ENCODE data around the gene NCBP3.

Gene NCBP3

DNA sequence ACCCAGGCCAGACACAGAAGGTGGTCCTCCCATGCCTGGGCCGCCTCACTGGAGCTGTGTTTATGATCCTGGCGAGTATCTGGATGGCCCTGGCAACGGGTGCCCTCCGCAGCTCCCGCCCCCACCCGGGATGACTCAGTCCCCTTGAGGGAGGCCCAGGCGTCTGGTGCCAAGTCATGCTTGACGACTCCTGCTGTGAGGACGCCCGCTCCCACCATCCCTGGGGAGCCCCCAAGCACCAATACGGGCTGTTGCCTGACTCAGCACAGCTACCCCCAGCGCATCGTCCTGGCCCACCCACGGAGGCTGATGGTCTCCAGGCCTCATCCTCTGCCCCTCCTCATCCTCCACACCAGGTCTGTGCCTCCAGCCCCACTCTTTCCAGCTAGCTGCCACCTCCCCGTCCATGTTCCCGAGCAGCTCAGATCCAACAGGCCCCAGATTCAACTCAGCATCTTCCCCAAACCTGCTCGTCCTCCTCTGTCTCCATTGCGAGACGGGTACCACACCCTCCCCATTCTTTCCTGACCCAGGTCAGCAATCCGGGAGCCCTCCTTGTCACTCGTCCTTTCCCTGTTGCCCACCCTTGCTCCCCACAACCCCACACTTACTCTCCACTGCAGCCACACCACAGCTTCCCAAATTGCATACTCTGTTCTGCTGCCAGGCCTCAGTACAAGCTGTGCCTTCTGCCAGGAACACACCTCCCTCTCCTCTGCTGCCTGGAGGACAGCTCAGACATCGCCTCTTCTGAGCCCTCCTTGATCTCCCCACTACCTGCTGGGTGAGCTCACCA is 44.2 kb upstream of the NCBP3 start:
- no peak overlapping the region for H2AFZ ChIP-seq (ENCODE audit: low read length)
- no peak overlapping the region for H3K4me3 ChIP-seq (ENCODE audit: low read depth, low read length, poor library complexity, severe bottlenecking)
- no peaks in the 10 kb centered on the region for H3K79me2 ChIP-seq (ENCODE audit: insufficient read depth, low read length)
- no peak overlapping the region for H3K9ac ChIP-seq (ENCODE audit: low read length)
- H3F3A ChIP-seq (ENCODE audit: insufficient read depth, low read length) = no peaks in the 10 kb centered on the region
- H3K27ac ChIP-seq (ENCODE audit: low read depth, low read length, poor library complexity, severe bottlenecking) = no peak overlapping the region
- no peaks in the 10 kb centered on the region for H3K9me3 ChIP-seq (ENCODE audit: low read length)
- peaks cover 8% of the 10 kb centered on the region; the same call in 1 of the 2 replicates for H3K27me3 ChIP-seq (ENCODE audit: insufficient read depth, low read length)
- TF ChIP-seq, protein P1, sequence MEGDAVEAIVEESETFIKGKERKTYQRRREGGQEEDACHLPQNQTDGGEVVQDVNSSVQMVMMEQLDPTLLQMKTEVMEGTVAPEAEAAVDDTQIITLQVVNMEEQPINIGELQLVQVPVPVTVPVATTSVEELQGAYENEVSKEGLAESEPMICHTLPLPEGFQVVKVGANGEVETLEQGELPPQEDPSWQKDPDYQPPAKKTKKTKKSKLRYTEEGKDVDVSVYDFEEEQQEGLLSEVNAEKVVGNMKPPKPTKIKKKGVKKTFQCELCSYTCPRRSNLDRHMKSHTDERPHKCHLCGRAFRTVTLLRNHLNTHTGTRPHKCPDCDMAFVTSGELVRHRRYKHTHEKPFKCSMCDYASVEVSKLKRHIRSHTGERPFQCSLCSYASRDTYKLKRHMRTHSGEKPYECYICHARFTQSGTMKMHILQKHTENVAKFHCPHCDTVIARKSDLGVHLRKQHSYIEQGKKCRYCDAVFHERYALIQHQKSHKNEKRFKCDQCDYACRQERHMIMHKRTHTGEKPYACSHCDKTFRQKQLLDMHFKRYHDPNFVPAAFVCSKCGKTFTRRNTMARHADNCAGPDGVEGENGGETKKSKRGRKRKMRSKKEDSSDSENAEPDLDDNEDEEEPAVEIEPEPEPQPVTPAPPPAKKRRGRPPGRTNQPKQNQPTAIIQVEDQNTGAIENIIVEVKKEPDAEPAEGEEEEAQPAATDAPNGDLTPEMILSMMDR (IDR thresholded peaks at IDR 0.05; ENCODE audit: low read length) = no peak
- TF ChIP-seq EZH2 (IDR thresholded peaks at IDR 0.05; ENCODE audit: borderline replicate concordance, low read length) = no peak
- no peaks in the 10 kb centered on the region for H3K36me3 ChIP-seq (ENCODE audit: insufficient read depth, low read length)
- no peaks in the 10 kb centered on the region for H4K20me1 ChIP-seq (ENCODE audit: insufficient read depth, low read length)
- H3K4me2 ChIP-seq (ENCODE audit: low read length) = no peak overlapping the region
- H3K4me1 ChIP-seq (ENCODE audit: insufficient read depth, low read length, severe bottlenecking) = peaks cover 14% of the 10 kb centered on the region
- H3K9me2 ChIP-seq (ENCODE audit: low read depth, low read length) = no peaks in the 10 kb centered on the region

DNA sequence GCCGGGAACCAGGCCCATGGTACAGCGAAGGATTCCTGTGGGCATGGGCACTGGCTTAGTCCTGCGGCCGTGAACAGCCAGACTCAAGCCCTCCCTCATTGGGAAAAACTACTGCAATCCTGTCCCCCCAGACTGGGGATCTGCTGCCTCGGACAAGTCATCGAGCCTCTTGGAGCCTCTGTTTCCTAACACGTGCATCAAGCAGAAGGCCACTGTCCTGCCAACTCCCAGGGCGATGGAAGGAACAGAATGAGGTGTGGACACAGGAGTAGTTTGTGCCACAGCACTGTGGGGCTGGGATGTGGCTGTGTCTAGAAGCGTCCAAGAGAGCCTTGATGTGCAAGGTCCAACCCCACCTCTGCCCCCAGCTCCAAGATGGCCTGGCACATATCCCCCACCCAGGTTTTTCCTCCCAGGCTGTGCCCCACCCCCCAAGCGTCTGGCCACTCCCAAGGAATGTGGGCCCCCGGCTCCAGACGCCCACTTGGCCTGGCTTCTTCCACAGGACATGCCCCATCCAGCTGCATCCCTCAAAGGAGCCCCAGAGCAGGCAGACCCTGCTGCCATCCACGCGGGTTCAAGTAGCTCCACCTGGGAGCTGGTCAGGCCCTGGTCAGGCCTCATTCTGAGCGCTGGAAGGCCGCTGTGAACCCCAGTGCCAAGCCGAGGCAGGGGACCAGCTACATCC is 43.4 kb upstream of the NCBP3 start:
- no peaks in the 10 kb centered on the region for H3K36me3 ChIP-seq (ENCODE audit: insufficient read depth, low read length)
- peaks cover 8% of the 10 kb centered on the region; the same call in 1 of the 2 replicates for H3K27me3 ChIP-seq (ENCODE audit: insufficient read depth, low read length)
- no peaks in the 10 kb centered on the region for H4K20me1 ChIP-seq (ENCODE audit: insufficient read depth, low read length)
- TF ChIP-seq, protein P1 (IDR thresholded peaks at IDR 0.05; ENCODE audit: low read length) = no peak
- TF ChIP-seq EZH2 (IDR thresholded peaks at IDR 0.05; ENCODE audit: borderline replicate concordance, low read length) = no peak
- H3K9me3 ChIP-seq (ENCODE audit: low read length) = no peaks in the 10 kb centered on the region
- H3K9ac ChIP-seq (ENCODE audit: low read length) = no peak overlapping the region
- no peak overlapping the region for H3K4me2 ChIP-seq (ENCODE audit: low read length)
- H3F3A ChIP-seq (ENCODE audit: insufficient read depth, low read length) = no peaks in the 10 kb centered on the region
- H3K4me3 ChIP-seq (ENCODE audit: low read depth, low read length, poor library complexity, severe bottlenecking) = no peak overlapping the region
- no peaks in the 10 kb centered on the region for H3K79me2 ChIP-seq (ENCODE audit: insufficient read depth, low read length)
- peaks cover 14% of the 10 kb centered on the region for H3K4me1 ChIP-seq (ENCODE audit: insufficient read depth, low read length, severe bottlenecking)
- H3K9me2 ChIP-seq (ENCODE audit: low read depth, low read length) = no peaks in the 10 kb centered on the region
- H3K27ac ChIP-seq (ENCODE audit: low read depth, low read length, poor library complexity, severe bottlenecking) = no peak overlapping the region
- no peak overlapping the region for H2AFZ ChIP-seq (ENCODE audit: low read length)

DNA sequence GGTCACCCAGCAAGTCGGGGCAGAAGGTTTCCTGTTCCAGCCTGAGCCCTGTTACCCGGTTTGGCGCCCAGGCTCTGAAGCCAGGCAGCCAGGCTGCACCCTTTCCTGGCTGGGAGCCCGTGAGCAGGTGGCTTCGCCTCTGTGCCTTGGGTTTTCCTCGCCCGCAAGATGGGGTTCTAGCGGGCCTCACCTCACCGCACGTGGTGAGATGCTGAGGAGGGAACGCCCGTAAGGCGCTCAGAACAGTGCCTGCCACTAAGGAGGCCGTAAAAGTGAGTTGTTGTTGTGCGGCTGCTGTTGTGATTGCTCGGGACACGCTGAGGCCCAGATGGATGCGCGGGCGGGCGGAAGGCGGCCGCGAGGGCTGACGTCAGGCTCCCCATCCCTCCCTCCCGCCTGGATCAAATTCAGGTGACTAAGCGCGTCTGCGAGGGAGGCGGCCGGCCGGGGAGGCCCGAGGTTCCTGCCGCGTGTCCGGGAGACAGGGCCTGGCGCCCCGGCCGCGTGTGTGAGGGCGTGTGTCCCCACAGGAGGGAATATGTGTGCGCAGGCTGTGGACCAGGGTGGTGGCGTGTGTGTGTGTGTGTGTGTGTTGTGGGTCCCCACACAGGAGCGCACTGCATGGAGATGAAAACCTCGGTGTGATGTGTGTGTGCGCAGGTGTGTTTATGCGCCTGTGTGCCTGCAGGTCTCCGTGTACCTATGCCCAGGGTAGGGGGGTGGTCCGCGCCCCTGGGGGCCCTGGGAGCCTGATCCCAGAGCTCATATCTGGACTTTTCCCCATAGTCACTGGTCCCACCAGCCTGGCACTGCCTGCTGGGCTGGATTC is 42.5 kb upstream of the NCBP3 start:
- H3K27ac ChIP-seq (ENCODE audit: low read depth, low read length, poor library complexity, severe bottlenecking) = no peak overlapping the region
- no peak for TF ChIP-seq EZH2 (IDR thresholded peaks at IDR 0.05; ENCODE audit: borderline replicate concordance, low read length)
- TF ChIP-seq, protein P1 (IDR thresholded peaks at IDR 0.05; ENCODE audit: low read length) = no peak
- no peak overlapping the region for H3K4me3 ChIP-seq (ENCODE audit: low read depth, low read length, poor library complexity, severe bottlenecking)
- H3K4me1 ChIP-seq (ENCODE audit: insufficient read depth, low read length, severe bottlenecking) = peaks cover 11% of the 10 kb centered on the region
- H3K79me2 ChIP-seq (ENCODE audit: insufficient read depth, low read length) = no peaks in the 10 kb centered on the region
- no peaks in the 10 kb centered on the region for H3K9me3 ChIP-seq (ENCODE audit: low read length)
- H3K4me2 ChIP-seq (ENCODE audit: low read length) = no peak overlapping the region
- no peak overlapping the region for H2AFZ ChIP-seq (ENCODE audit: low read length)
- no peak overlapping the region for H3K9ac ChIP-seq (ENCODE audit: low read length)
- no peaks in the 10 kb centered on the region for H3K36me3 ChIP-seq (ENCODE audit: insufficient read depth, low read length)
- no peaks in the 10 kb centered on the region for H3F3A ChIP-seq (ENCODE audit: insufficient read depth, low read length)
- H3K27me3 ChIP-seq (ENCODE audit: insufficient read depth, low read length) = peaks cover 8% of the 10 kb centered on the region; the same call in 1 of the 2 replicates
- no peaks in the 10 kb centered on the region for H3K9me2 ChIP-seq (ENCODE audit: low read depth, low read length)
- H4K20me1 ChIP-seq (ENCODE audit: insufficient read depth, low read length) = no peaks in the 10 kb centered on the region

Measured in OCI-LY1 (cell line).